ENCODE results near the gene SSBP3. TPM values are rescaled to one million over a fixed set of nuclear protein-coding genes. Genes with fewer than 3 reads are reported as not detected.

Gene SSBP3
- total and polyA plus RNA-seq, 9 of the 15 experiments (the other 6 are each of a cell fraction or from before 2014, with no cell fraction given): 8.7 to 108 (median 33.8) TPM

DNA sequence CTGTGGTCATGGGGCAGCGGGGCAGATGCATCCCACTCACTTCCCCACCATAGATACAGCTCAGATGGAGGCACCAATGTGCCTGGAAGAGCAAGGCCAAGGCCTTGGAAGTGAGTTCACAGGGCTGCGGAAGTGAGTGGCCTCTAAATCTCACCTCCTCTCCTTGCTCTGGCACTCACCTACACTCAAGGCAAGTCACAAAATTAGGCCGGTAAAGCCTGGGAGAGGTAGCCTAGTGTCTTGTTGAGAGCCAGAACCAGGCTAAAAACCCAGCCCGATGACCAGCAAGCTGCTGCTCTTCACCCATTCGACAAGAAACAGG, 57.5 kb downstream of the SSBP3 start:
- Histone ChIP-seq H3K79me2 (ENCODE audit: control insufficient read depth, insufficient read depth, low read length) (peaks cover 82% of the 10 kb centered on the region), H3K9me1 (ENCODE audit: control insufficient read depth, insufficient read depth, low read length) (no peaks in the 10 kb centered on the region), H3K27me3 (ENCODE audit: control insufficient read depth in 2 of 2, insufficient read depth in 2 of 2, low read length in 2 of 2) (no peaks in the 10 kb centered on the region), H2AFZ (ENCODE audit: low read depth, low read length) (no peak overlapping the region), H3K9me3 (replicated peaks; ENCODE audit: control insufficient read depth, insufficient read depth, low read depth, low read length) (no peaks in the 10 kb centered on the region), H4K20me1 (replicated peaks; ENCODE audit: control insufficient read depth, insufficient read depth, low read length) (peaks cover 23% of the 10 kb centered on the region; the same call in 1 of the 2 replicates), H3K4me3 (no peak overlapping the region), H3K27ac (ENCODE audit: extremely low read depth, low read depth, low read length) (no peak overlapping the region), H3K4me2 (ENCODE audit: insufficient read depth, low read length) (no peak overlapping the region), H3K36me3 (ENCODE audit: control insufficient read depth, insufficient read depth, low read length) (peaks cover 31% of the 10 kb centered on the region; the same call in 2 of the 3 replicates), H3K4me1 (replicated peaks in 1 of 2; ENCODE audit: control insufficient read depth in 2 of 2, insufficient read depth in 2 of 2, low read length in 2 of 2) (peaks cover 1 to 5% of the 10 kb centered on the region in 2 experiments; a peak in 4 of 5 replicates), H3K9ac (ENCODE audit: insufficient read depth in 1 of 2, low read depth in 2 of 2, low read length in 2 of 2) (no peak overlapping the region; a peak in 1 of 4 replicates)
- intact Hi-C loops (cut with micrococcal nuclease) (no loop called here), in situ Hi-C loops (cut with MboI) (no loop called here)
- ChIA-PET POLR2A (interaction anchor here (0.6 to 2.0 kb wide), 4 partner anchors 10 to 51 kb away, joined by 3 to 8 read pairs (median 4); no protein-coding TSS in a partner anchor), CTCF (ENCODE audit: low intra/inter-chr PET ratio) (no interaction called here)
- DNase-seq (ENCODE audit: extremely low read depth in 1 of 4, low spot score in 3 of 4): no peak
- ATAC-seq: no peak
- no TSS peak for BruUV-seq (replicated peaks)
- 91% methylated on average over 5 of the region's 5 CpGs for WGBS (ENCODE audit: insufficient coverage, low coverage, missing lambda C conversion rate)
- FAIRE-seq: no peak
- TF ChIP-seq CCAR2 (IDR thresholded peaks at IDR 0.05; ENCODE audit: low read depth, low read length) (no peak), MCM7 (IDR thresholded peaks at IDR 0.05) (no peak), ZNF589 (CRISPR knock-in tag; IDR thresholded peaks at IDR 0.05; ENCODE audit: low read depth) (no peak), SMAD2 (IDR thresholded peaks at IDR 0.05; ENCODE audit: low read depth, low read length) (no peak), ATF1 (CRISPR knock-in tag; IDR thresholded peaks at IDR 0.05) (no peak), ATF1 (tag; IDR thresholded peaks at IDR 0.05) (no peak), TBP (optimal IDR thresholded peaks at IDR 0.05; ENCODE audit: low read depth, low read length) (no peak), NCOR1 (IDR thresholded peaks at IDR 0.05) (no peak), HMG20A (CRISPR knock-in tag; conservative IDR thresholded peaks at IDR 0.05) (no peak), HDGF (IDR thresholded peaks at IDR 0.05) (no peak), ZNF197 (CRISPR knock-in tag; IDR thresholded peaks at IDR 0.05; ENCODE audit: low read depth) (no peak)
- TF ChIP-seq, protein P1, sequence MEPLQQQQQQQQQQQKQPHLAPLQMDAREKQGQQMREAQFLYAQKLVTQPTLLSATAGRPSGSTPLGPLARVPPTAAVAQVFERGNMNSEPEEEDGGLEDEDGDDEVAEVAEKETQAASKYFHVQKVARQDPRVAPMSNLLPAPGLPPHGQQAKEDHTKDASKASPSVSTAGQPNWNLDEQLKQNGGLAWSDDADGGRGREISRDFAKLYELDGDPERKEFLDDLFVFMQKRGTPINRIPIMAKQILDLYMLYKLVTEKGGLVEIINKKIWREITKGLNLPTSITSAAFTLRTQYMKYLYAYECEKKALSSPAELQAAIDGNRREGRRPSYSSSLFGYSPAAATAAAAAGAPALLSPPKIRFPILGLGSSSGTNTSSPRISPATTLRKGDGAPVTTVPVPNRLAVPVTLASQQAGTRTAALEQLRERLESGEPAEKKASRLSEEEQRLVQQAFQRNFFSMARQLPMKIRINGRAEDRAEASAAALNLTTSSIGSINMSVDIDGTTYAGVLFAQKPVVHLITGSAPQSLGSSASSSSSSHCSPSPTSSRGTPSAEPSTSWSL (CRISPR knock-in tag; IDR thresholded peaks at IDR 0.05; ENCODE audit: borderline replicate concordance): no peak
- TF ChIP-seq, protein P2, sequence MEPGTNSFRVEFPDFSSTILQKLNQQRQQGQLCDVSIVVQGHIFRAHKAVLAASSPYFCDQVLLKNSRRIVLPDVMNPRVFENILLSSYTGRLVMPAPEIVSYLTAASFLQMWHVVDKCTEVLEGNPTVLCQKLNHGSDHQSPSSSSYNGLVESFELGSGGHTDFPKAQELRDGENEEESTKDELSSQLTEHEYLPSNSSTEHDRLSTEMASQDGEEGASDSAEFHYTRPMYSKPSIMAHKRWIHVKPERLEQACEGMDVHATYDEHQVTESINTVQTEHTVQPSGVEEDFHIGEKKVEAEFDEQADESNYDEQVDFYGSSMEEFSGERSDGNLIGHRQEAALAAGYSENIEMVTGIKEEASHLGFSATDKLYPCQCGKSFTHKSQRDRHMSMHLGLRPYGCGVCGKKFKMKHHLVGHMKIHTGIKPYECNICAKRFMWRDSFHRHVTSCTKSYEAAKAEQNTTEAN (CRISPR knock-in tag; IDR thresholded peaks at IDR 0.05): no peak
- TF ChIP-seq, protein P3, sequence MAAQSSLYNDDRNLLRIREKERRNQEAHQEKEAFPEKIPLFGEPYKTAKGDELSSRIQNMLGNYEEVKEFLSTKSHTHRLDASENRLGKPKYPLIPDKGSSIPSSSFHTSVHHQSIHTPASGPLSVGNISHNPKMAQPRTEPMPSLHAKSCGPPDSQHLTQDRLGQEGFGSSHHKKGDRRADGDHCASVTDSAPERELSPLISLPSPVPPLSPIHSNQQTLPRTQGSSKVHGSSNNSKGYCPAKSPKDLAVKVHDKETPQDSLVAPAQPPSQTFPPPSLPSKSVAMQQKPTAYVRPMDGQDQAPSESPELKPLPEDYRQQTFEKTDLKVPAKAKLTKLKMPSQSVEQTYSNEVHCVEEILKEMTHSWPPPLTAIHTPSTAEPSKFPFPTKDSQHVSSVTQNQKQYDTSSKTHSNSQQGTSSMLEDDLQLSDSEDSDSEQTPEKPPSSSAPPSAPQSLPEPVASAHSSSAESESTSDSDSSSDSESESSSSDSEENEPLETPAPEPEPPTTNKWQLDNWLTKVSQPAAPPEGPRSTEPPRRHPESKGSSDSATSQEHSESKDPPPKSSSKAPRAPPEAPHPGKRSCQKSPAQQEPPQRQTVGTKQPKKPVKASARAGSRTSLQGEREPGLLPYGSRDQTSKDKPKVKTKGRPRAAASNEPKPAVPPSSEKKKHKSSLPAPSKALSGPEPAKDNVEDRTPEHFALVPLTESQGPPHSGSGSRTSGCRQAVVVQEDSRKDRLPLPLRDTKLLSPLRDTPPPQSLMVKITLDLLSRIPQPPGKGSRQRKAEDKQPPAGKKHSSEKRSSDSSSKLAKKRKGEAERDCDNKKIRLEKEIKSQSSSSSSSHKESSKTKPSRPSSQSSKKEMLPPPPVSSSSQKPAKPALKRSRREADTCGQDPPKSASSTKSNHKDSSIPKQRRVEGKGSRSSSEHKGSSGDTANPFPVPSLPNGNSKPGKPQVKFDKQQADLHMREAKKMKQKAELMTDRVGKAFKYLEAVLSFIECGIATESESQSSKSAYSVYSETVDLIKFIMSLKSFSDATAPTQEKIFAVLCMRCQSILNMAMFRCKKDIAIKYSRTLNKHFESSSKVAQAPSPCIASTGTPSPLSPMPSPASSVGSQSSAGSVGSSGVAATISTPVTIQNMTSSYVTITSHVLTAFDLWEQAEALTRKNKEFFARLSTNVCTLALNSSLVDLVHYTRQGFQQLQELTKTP (IDR thresholded peaks at IDR 0.05; ENCODE audit: low read depth in 1 of 2, partially characterized antibody in 2 of 2): no peak
- TF ChIP-seq, protein P4, sequence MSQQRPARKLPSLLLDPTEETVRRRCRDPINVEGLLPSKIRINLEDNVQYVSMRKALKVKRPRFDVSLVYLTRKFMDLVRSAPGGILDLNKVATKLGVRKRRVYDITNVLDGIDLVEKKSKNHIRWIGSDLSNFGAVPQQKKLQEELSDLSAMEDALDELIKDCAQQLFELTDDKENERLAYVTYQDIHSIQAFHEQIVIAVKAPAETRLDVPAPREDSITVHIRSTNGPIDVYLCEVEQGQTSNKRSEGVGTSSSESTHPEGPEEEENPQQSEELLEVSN (IDR thresholded peaks at IDR 0.05; ENCODE audit: borderline replicate concordance in 1 of 2, extremely low read depth in 1 of 2, insufficient read depth in 1 of 2, insufficient read length in 1 of 2, low read depth in 1 of 2, low read length in 1 of 2, poor library complexity in 1 of 2, severe bottlenecking in 1 of 2): no peak
